HepG2 (cell line): ENCODE measurements around the gene C19orf73. TPM values are rescaled to one million over a fixed set of nuclear protein-coding genes. Genes with fewer than 3 reads are reported as not detected.

Experiments used
- HNF1B ChIP-seq: sonication (generic); formaldehyde crosslinking; IDR thresholded peaks from 2 replicates; pipeline ENCODE4 v1.5.1; 2020; ENCODE audit warnings: mild to moderate bottlenecking, moderate library complexity, missing genetic modification reagents
- KLF16 ChIP-seq, 2 experiments: sonication (generic) in 1 of 2; formaldehyde crosslinking in 1 of 2; IDR thresholded peaks; 2 replicates each; pipeline versions ENCODE4 v1.6.1 to v1.8.0; 2016 to 2023; ENCODE audit warnings: missing genetic modification reagents in 2 of 2, missing compliant biosample characterization in 1 of 2
- MXI1 ChIP-seq: IDR thresholded peaks from 3 replicates; pipeline ENCODE4 v1.6.1; 2012; ENCODE audit warnings: low read depth, low read length, inconsistent platforms, borderline replicate concordance
- MYC ChIP-seq: sonication (generic); formaldehyde crosslinking; IDR thresholded peaks from 2 replicates; pipeline ENCODE4 v1.9.0; 2021; ENCODE audit warnings: missing genetic modification reagents, borderline replicate concordance
- NFYB ChIP-seq: sonication (generic); formaldehyde crosslinking; IDR thresholded peaks from 2 replicates; pipeline ENCODE4 v1.4.0; 2020; ENCODE audit warnings: missing genetic modification reagents
- PRDM10 ChIP-seq: sonication (generic); formaldehyde crosslinking; IDR thresholded peaks from 2 replicates; pipeline ENCODE4 v1.4.0; 2020; ENCODE audit warnings: low read depth, missing genetic modification reagents
- SAP130 ChIP-seq: IDR thresholded peaks from 2 replicates; pipeline ENCODE4 v1.6.1; 2016; ENCODE audit warnings: low read depth
- SRF ChIP-seq: IDR thresholded peaks from 2 replicates; pipeline ENCODE4 v1.6.1; 2011; ENCODE audit warnings: mild to moderate bottlenecking, low read depth, low read length, moderate library complexity
- TARDBP ChIP-seq: sonication (generic); formaldehyde crosslinking; IDR thresholded peaks from 2 replicates; pipeline ENCODE4 v1.8.0; 2022; ENCODE audit warnings: mild to moderate bottlenecking, missing genetic modification reagents
- TEAD3 ChIP-seq: optimal IDR thresholded peaks from 2 replicates; pipeline ENCODE3; 2016; ENCODE audit warnings: borderline replicate concordance
- TFDP1 ChIP-seq: IDR thresholded peaks from 2 replicates; pipeline ENCODE4 v1.6.1; 2016; ENCODE audit warnings: missing compliant biosample characterization, missing genetic modification reagents, borderline replicate concordance
- U2AF2 ChIP-seq: fragments of 200-400 bp; formaldehyde crosslinking; IDR thresholded peaks from 2 replicates; pipeline ENCODE4 v1.6.1; 2017; ENCODE audit warnings: low read depth, mild to moderate bottlenecking, low read length
- USF2 ChIP-seq, 2 experiments: sonication (generic) in 1 of 2; formaldehyde crosslinking in 1 of 2; IDR thresholded peaks; 2 replicates each; pipeline versions ENCODE4 v1.5.1 to v1.6.1; 2011 to 2020; ENCODE audit warnings: borderline replicate concordance in 1 of 2, low read depth in 1 of 2, low read length in 1 of 2, mild to moderate bottlenecking in 1 of 2, missing genetic modification reagents in 1 of 2, moderate library complexity in 1 of 2
- ZFP82 ChIP-seq: sonication (generic); formaldehyde crosslinking; IDR thresholded peaks from 2 replicates; pipeline ENCODE4 v1.5.1; 2020; ENCODE audit warnings: mild to moderate bottlenecking, missing genetic modification reagents, borderline replicate concordance
- polyA plus RNA-seq, 8 experiments: library from polyadenylated mRNA; depleted of rRNA in 3 of 8; stranded (reverse) in 7 of 8; unstranded in 1 of 8; fragments of >200 nt; fragmentation: Illumina TruSeq in 4 of 8; extraction: Trizol in 4 of 8; gene quantifications; 2 replicates each; pipeline versions ENCODE4 v1.2.1 to v1.2.3, GENCODE V29; 2011 to 2016; ENCODE audit warnings: low read depth in 4 of 8, missing spikeins in 1 of 8, mixed read lengths in 1 of 8; ENCODE audit not compliant: insufficient read depth in 1 of 8
- total RNA-seq, 5 experiments: library from RNA; depleted of rRNA; stranded (reverse); fragments of >200 nt; fragmentation: Illumina TruSeq; extraction: Trizol; gene quantifications; 2 replicates each; pipeline ENCODE4 v1.2.3, GENCODE V29; 2016; ENCODE audit warnings: low read depth in 1 of 5
- TF ChIP-seq, protein P1 (sequence below): sonication (generic); formaldehyde crosslinking; IDR thresholded peaks from 2 replicates; pipeline ENCODE4 v1.9.0; 2022; ENCODE audit warnings: missing genetic modification reagents, mild to moderate bottlenecking, borderline replicate concordance

The C19orf73 gene
- total and polyA plus RNA-seq, 2 of the 13 experiments (the other 11 are each of a cell fraction or from before 2014, with no cell fraction given) = 1.4 to 1.5 TPM

- no peak for TF ChIP-seq USF2 (IDR thresholded peaks at IDR 0.05; ENCODE audit: low read depth, low read length)
- TF ChIP-seq USF2 (CRISPR knock-in tag; IDR thresholded peaks at IDR 0.05; ENCODE audit: borderline replicate concordance) = peak; percentile 32; the same call in 1 of the 2 replicates
- TF ChIP-seq TEAD3 = no peak
- no peak for TF ChIP-seq ZFP82 (CRISPR knock-in tag)
- TF ChIP-seq, protein P1, sequence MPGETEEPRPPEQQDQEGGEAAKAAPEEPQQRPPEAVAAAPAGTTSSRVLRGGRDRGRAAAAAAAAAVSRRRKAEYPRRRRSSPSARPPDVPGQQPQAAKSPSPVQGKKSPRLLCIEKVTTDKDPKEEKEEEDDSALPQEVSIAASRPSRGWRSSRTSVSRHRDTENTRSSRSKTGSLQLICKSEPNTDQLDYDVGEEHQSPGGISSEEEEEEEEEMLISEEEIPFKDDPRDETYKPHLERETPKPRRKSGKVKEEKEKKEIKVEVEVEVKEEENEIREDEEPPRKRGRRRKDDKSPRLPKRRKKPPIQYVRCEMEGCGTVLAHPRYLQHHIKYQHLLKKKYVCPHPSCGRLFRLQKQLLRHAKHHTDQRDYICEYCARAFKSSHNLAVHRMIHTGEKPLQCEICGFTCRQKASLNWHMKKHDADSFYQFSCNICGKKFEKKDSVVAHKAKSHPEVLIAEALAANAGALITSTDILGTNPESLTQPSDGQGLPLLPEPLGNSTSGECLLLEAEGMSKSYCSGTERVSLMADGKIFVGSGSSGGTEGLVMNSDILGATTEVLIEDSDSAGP = peak; percentile 23; the same call in 1 of the 2 replicates
- peak; percentile 52; the same call in 1 of the 2 replicates for TF ChIP-seq MYC (CRISPR knock-in tag)
- TF ChIP-seq TARDBP (CRISPR knock-in tag) = 0 out of 2 replicates have a peak, but pooled peaks have one; percentile 19
- TF ChIP-seq SRF = no peak
- TF ChIP-seq SAP130 = peak; percentile 55; the same call in 1 of the 2 replicates
- peak; percentile 51; the same call in 1 of the 2 replicates for TF ChIP-seq TFDP1 (CRISPR knock-in tag)
- TF ChIP-seq PRDM10 = peak; percentile 42; the same call in 1 of the 2 replicates
- TF ChIP-seq NFYB (CRISPR knock-in tag) = no peak
- peak; percentile 53; the same call in 1 of the 3 replicates for TF ChIP-seq MXI1
- 0 out of 4 replicates have a peak, but pooled peaks of 1 of the 2 experiments have one; percentile 31 for TF ChIP-seq KLF16 (CRISPR knock-in tag; IDR thresholded peaks at IDR 0.05)
- no peak for TF ChIP-seq U2AF2
- peak; percentile 17; the same call in 1 of the 2 replicates for TF ChIP-seq HNF1B (CRISPR knock-in tag)
Measured at GRCh38 chr19:49151267-49152118, 32.5 kb upstream of the C19orf73 start (continued).
